A549 (cell line): Measurements from ENCODE around the gene SLC39A11. TPM values are rescaled to one million over a fixed set of nuclear protein-coding genes. Genes with fewer than 3 reads are reported as not detected.

Experiments used
- ATAC-seq, 2 experiments: fragments of 200-7000 bp in 1 of 2; fragments of >200 bp in 1 of 2; cut with Nextera tagmentation in 1 of 2; cut with Tn5 transposase in 1 of 2; 3 replicates each; pipeline versions ENCODE4 v1.8.0 to v1.9.1; 2018 to 2020; ENCODE audit warnings: mild to moderate bottlenecking in 1 of 2, moderate library complexity in 1 of 2
- CTCF ChIA-PET: fragments of 300-600 bp; sonication (Branson Sonifier 250); formaldehyde crosslinking; extraction: SDS; loops from one replicate; lab custom pipeline; 2021; ENCODE audit warnings: antibody characterized with exemption, inconsistent platforms; lab: Yijun Ruan, JAX
- POLR2A ChIA-PET: fragments of 350-600 bp; formaldehyde crosslinking; extraction: SDS; loops from one replicate; lab custom pipeline; 2021; ENCODE audit warnings: antibody characterized with exemption, inconsistent platforms; lab: Yijun Ruan, JAX
- DNase-seq, 2 experiments: peaks; one replicate each; pipeline versions ENCODE4 v3.0.0 to v3.0.0-alpha.2; 2011 to 2016; ENCODE audit warnings: low read depth in 1 of 2, low spot score in 1 of 2
- FAIRE-seq: peaks from 2 replicates; lab custom pipeline; 2011; peaks lifted over from hg19 to GRCh38; lab: Jason Lieb, UNC
- H3K27ac ChIP-seq, 2 experiments: fragments of >200 bp; sonication (Bioruptor Twin); formaldehyde crosslinking; 3 replicates each; pipeline ENCODE4 v1.5.1; 2016 to 2017
- H3K4me1 ChIP-seq: fragments of >200 bp; sonication (Bioruptor Twin); formaldehyde crosslinking; 3 replicates; pipeline ENCODE4 v1.6.1; 2016
- H3K4me2 ChIP-seq: fragments of >200 bp; sonication (Bioruptor Twin); formaldehyde crosslinking; 3 replicates; pipeline ENCODE4 v1.6.1; 2016
- H3K4me3 ChIP-seq: fragments of >200 bp; sonication (Bioruptor Twin); formaldehyde crosslinking; 3 replicates; pipeline ENCODE4 v1.5.1; 2016
- H3K9me3 ChIP-seq: fragments of >200 bp; sonication (Bioruptor Twin); formaldehyde crosslinking; 3 replicates; pipeline ENCODE4 v1.6.1; 2016
- BCL3 ChIP-seq: fragments of >200 bp; sonication (Bioruptor Twin); formaldehyde crosslinking; IDR thresholded peaks from 3 replicates; pipeline ENCODE4 v1.6.1; 2016
- BHLHE40 ChIP-seq: IDR thresholded peaks from 2 replicates; pipeline ENCODE4 v1.6.1; 2012; ENCODE audit warnings: low read depth, low read length, inconsistent platforms
- CEBPB ChIP-seq, 2 experiments: fragments of >200 bp in 1 of 2; sonication (Bioruptor Twin) in 1 of 2; formaldehyde crosslinking in 1 of 2; IDR thresholded peaks; 2 replicates each; pipeline ENCODE4 v1.6.1; 2012 to 2016
- CTCF ChIP-seq: fragments of >200 bp; sonication (Bioruptor Twin); formaldehyde crosslinking; IDR thresholded peaks from 3 replicates; pipeline ENCODE4 v1.5.1; 2016
- EHF ChIP-seq: fragments of 250-450 bp; sonication (Bioruptor Pico); IDR thresholded peaks from 2 replicates; pipeline ENCODE4 v1.5.0; 2020; ENCODE audit warnings: mild to moderate bottlenecking
- GATA3 ChIP-seq: IDR thresholded peaks from 2 replicates; pipeline ENCODE4 v1.6.1; 2012; ENCODE audit warnings: borderline replicate concordance
- HES2 ChIP-seq: fragments of >200 bp; sonication (Bioruptor Twin); formaldehyde crosslinking; IDR thresholded peaks from 2 replicates; pipeline ENCODE4 v1.6.1; 2016
- HOXA7 ChIP-seq: fragments of 250-450 bp; sonication (Bioruptor Pico); IDR thresholded peaks from 2 replicates; pipeline ENCODE4 v1.5.0; 2020; ENCODE audit warnings: mild to moderate bottlenecking, moderate library complexity
- HOXB5 ChIP-seq: fragments of 250-450 bp; sonication (Bioruptor Pico); IDR thresholded peaks from 2 replicates; pipeline ENCODE4 v1.5.0; 2020; ENCODE audit warnings: mild to moderate bottlenecking, moderate library complexity
- JUNB ChIP-seq: fragments of >200 bp; sonication (Bioruptor Twin); formaldehyde crosslinking; IDR thresholded peaks from 2 replicates; pipeline ENCODE4 v1.6.1; 2016
- KDM5A ChIP-seq: fragments of 200-600 bp; sonication (generic); IDR thresholded peaks from 2 replicates; pipeline ENCODE4 v1.6.1; 2016; ENCODE audit warnings: antibody characterized with exemption, mild to moderate bottlenecking
- MYC ChIP-seq: IDR thresholded peaks from 2 replicates; pipeline ENCODE4 v1.6.1; 2012; ENCODE audit warnings: mild to moderate bottlenecking, inconsistent platforms, low read length, improper control_type of control experiment, borderline replicate concordance
- NFE2L2 ChIP-seq: fragments of 150-350 bp; conservative IDR thresholded peaks from 2 replicates; pipeline ENCODE4 v1.6.1; 2014; ENCODE audit warnings: low read length
- RARB ChIP-seq: fragments of 250-450 bp; sonication (Bioruptor Pico); IDR thresholded peaks from 2 replicates; pipeline ENCODE4 v1.8.0; 2021; ENCODE audit warnings: mild to moderate bottlenecking, moderate library complexity
- RNF2 ChIP-seq: fragments of 200-600 bp; sonication (generic); IDR thresholded peaks from 2 replicates; pipeline ENCODE4 v1.6.1; 2016; ENCODE audit warnings: low read depth, mild to moderate bottlenecking, antibody characterized with exemption, moderate library complexity, borderline replicate concordance
- SMC3 ChIP-seq: fragments of >200 bp; sonication (Bioruptor Twin); formaldehyde crosslinking; IDR thresholded peaks from 3 replicates; pipeline ENCODE4 v1.6.1; 2018; ENCODE audit warnings: inconsistent platforms
- ZNF302 ChIP-seq: fragments of 250-450 bp; sonication (Bioruptor Pico); IDR thresholded peaks from 2 replicates; pipeline ENCODE4 v1.9.0; 2021; ENCODE audit warnings: inconsistent platforms, mild to moderate bottlenecking, moderate library complexity
- ZSCAN20 ChIP-seq: fragments of 250-450 bp; sonication (Bioruptor Pico); IDR thresholded peaks from 2 replicates; pipeline ENCODE4 v1.8.0; 2022; ENCODE audit warnings: mild to moderate bottlenecking, moderate library complexity
- WGBS: methylation state at CpG from one replicate; pipeline ENCODE4 v1.1.6; 2017; ENCODE audit errors: missing lambda C conversion rate; 5-methylcytosine and 5-hydroxymethylcytosine counted together
- polyA plus RNA-seq, 4 experiments: library from polyadenylated mRNA; depleted of rRNA in 3 of 4; stranded (reverse); fragments of >200 nt; fragmentation: RNase III in 1 of 4; extraction: RNeasy Plus Mini Kit Qiagen cat#74134 plus additional on column Dnase treatment in 1 of 4; gene quantifications; 2 replicates in 3 of 4; 3 replicates in 1 of 4; pipeline ENCODE4 v1.2.3, GENCODE V29; 2011 to 2017
- TF ChIP-seq, protein P1 (sequence below): fragments of 450-650 bp; IDR thresholded peaks from 2 replicates; pipeline ENCODE4 v1.6.1; 2014; ENCODE audit warnings: antibody characterized with exemption

The SLC39A11 gene
- polyA plus RNA-seq, 2 of the 4 experiments (the other 2 are of a cell fraction) = 18.4 to 25.2 TPM

DNA sequence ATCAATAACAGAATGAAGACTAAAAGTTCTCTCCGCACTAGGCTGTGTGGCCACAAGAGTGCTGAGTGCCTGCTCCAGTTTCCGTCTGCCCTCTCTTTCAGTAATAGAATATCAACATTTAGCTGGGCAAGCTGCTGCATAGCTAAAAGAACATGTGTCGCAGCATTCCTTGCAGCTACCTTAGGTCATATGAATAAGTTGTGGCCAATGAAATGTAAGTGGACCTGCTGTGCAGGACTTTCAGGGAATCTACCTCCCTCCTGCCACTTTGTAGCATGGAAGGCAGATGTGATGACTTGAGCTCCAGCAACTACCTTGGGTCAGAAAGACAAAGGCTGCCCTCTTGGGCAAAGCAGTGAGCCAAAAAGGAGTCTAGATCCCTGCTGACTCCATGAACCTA, 25.4 kb downstream of the SLC39A11 start:
- no peak overlapping the region for H3K4me3 ChIP-seq
- no peak overlapping the region for H3K27ac ChIP-seq
- H3K4me1 ChIP-seq = no peaks in the 10 kb centered on the region
- FAIRE-seq = no peak
- H3K9me3 ChIP-seq = no peaks in the 10 kb centered on the region
- H3K4me2 ChIP-seq = no peak overlapping the region
- ATAC-seq = no peak
- WGBS = 92% methylated on average over 3 of the region's 3 CpGs
- DNase-seq = no peak
- CTCF ChIA-PET = no interaction called here
- POLR2A ChIA-PET = no interaction called here
- no peak for TF ChIP-seq RARB
- TF ChIP-seq JUNB = no peak
- no peak for TF ChIP-seq HES2
- no peak for TF ChIP-seq CTCF
- TF ChIP-seq GATA3 = no peak
- TF ChIP-seq HOXB5 (CRISPR knock-in tag) = no peak
- no peak for TF ChIP-seq EHF (CRISPR knock-in tag)
- no peak for TF ChIP-seq CEBPB (IDR thresholded peaks at IDR 0.05)
- TF ChIP-seq, protein P1, sequence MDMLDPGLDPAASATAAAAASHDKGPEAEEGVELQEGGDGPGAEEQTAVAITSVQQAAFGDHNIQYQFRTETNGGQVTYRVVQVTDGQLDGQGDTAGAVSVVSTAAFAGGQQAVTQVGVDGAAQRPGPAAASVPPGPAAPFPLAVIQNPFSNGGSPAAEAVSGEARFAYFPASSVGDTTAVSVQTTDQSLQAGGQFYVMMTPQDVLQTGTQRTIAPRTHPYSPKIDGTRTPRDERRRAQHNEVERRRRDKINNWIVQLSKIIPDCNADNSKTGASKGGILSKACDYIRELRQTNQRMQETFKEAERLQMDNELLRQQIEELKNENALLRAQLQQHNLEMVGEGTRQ = no peak
- TF ChIP-seq NFE2L2 = no peak

- POLR2A ChIA-PET = no interaction called here
- ATAC-seq = no peak
- no peak overlapping the region for H3K4me3 ChIP-seq
- CTCF ChIA-PET = interaction anchor here (0.6 to 1.3 kb wide), 2 partner anchors 13 to 80 kb away, joined by 3 read pairs; no protein-coding TSS in a partner anchor
- no peak overlapping the region for H3K27ac ChIP-seq
- H3K4me2 ChIP-seq = no peak overlapping the region
- WGBS = 100% methylated on average over 2 of the region's 2 CpGs
- no peaks in the 10 kb centered on the region for H3K4me1 ChIP-seq
- no peaks in the 10 kb centered on the region for H3K9me3 ChIP-seq
- DNase-seq = no peak
- no peak for FAIRE-seq
- TF ChIP-seq BHLHE40 (no peak), CEBPB (IDR thresholded peaks at IDR 0.05) (no peak), RNF2 (no peak), CTCF (no peak), BCL3 (no peak), ZNF302 (CRISPR knock-in tag) (no peak), NFE2L2 (no peak), HES2 (no peak), ZSCAN20 (CRISPR knock-in tag) (no peak), HOXA7 (no peak), JUNB (no peak), MYC (no peak), KDM5A (no peak), SMC3 (no peak), EHF (CRISPR knock-in tag) (no peak)
- TF ChIP-seq, all 56 proteins: peak for 0
Observed at GRCh38 chr17:73066148-73066884, 26.2 kb downstream of the SLC39A11 start.
